HS-5 (cell line): ENCODE data around the gene SPHK1.
"Not testable (repeated sequence)": the region's sequence is repeated elsewhere in the genome, so short reads cannot be mapped to it uniquely, and the experiment has no call there.

Experiments used
- DNase-seq: peaks from one replicate; pipeline ENCODE4 v3.0.0-alpha.2; 2012; ENCODE audit warnings: low read depth

The SPHK1 gene, protein sequence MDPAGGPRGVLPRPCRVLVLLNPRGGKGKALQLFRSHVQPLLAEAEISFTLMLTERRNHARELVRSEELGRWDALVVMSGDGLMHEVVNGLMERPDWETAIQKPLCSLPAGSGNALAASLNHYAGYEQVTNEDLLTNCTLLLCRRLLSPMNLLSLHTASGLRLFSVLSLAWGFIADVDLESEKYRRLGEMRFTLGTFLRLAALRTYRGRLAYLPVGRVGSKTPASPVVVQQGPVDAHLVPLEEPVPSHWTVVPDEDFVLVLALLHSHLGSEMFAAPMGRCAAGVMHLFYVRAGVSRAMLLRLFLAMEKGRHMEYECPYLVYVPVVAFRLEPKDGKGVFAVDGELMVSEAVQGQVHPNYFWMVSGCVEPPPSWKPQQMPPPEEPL

GRCh38 chr17:76384222-76384986 is at the start of gene SPHK1:
Gene SPHK1 (plus strand): TSS chr17:76384609. CDS start chr17:76385645, 1,036 bp downstream.
- DNase-seq = peak; percentile 32

GRCh38 chr17:76335716-76336381 is 48.6 kb upstream of the SPHK1 start:
- no peak for DNase-seq

- DNase-seq = no peak
These were observed 47.5 kb upstream of the SPHK1 start for GRCh38 chr17:76336756-76337412.

GRCh38 chr17:76337413-76337777 is 47.0 kb upstream of the SPHK1 start:
- DNase-seq = no peak

DNA sequence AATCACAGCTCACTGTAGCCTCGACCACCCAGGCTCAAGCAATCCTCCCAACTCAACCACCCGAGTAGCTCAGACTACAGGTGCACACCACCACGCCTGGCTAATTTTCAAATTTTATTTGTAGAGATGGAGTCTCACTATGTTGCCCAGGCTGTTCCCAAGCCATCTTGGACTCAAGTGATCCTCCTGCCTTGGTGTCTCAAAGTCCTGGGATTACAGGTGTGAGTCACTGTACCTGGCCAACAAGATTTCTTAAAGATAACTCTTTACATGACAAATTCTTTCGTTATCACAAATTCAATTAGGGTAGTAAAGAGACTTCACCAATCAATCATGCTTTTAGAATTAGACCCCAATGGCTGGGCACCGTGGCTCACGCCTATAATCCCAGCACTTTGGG is 43.1 kb upstream of the SPHK1 start:
- DNase-seq = no peak

GRCh38 chr17:76343106-76343505 is 41.3 kb upstream of the SPHK1 start:
- no peak for DNase-seq

DNA sequence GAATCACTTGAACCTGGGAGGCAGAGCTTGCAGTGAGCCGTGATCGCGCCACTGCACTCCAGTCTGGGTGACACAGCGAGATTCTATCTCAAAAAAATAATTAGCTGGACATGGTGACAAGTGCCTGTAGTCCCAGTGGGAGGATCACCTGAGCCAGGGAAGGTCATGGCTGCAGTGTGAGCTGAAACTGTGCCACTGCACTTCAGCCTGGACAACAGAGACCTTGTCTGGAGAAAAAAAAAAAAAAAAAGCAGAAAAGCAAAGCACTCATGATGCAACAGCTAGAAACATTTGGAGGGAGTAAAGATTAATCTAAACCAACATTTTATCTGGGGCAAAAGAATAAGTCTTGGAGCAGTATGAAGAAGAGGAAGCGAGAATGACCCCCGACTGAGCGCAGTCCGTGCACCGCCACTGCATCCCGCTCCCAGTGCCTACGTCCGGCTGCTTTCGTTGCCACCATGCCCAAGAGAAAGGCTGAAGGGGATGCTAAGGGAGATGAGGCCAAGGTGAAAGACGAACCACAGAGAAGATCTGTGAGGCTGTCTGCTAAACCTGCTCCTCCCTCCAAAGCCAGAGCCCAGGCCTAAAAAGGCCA is 38.9 kb upstream of the SPHK1 start:
- no peak for DNase-seq

- DNase-seq = not testable (repeated sequence)
These were observed 37.5 kb upstream of the SPHK1 start for GRCh38 chr17:76346936-76347335.

GRCh38 chr17:76350463-76350862 is 33.9 kb upstream of the SPHK1 start:
- DNase-seq = no peak

- DNase-seq = no peak
These were observed 32.8 kb upstream of the SPHK1 start for GRCh38 chr17:76351526-76352071.

- DNase-seq = no peak
These were observed 31.3 kb upstream of the SPHK1 start for GRCh38 chr17:76353004-76353598.

DNA sequence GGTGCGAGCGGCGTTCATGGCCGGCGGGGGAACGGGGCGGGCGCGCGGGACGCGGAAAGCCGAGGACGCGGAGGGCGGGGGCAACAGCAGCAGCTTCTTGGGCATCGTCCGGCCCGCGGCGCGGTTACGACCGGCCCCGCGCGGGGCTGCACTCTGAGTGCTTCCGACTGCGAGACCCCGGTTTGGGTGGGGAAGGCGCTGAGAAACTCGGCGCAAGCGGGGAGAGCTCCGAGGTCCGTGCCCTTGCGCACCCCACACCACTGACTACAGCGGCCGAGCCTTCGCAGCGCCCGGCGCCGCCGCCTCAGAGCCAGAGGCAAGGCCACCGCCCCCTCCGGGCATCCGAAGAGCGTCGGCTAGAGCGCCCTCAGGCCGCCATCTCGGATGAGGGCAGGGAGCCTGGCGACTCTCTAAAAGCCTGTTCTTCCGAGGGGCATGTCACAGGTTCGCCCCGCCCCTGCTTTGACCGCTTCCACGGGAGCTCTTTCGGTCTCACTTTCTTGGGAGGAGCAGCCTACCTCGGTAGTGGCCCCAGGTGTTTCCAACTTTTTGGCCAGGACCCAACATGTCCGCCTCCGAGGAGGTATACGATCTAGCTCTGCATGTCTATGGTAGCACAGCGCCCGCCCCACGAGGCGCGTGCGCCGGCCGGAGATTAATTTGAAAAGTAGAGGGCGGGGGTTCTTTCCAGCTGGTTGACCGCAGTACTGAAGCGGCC is 30.7 kb upstream of the SPHK1 start, which contains the start of gene PRPSAP1:
TSS of gene PRPSAP1 (minus strand) at position 318 of the 718 bp plus-strand sequence. CDS start at position 105, 213 bp downstream.
- DNase-seq = peak; percentile 89

DNA sequence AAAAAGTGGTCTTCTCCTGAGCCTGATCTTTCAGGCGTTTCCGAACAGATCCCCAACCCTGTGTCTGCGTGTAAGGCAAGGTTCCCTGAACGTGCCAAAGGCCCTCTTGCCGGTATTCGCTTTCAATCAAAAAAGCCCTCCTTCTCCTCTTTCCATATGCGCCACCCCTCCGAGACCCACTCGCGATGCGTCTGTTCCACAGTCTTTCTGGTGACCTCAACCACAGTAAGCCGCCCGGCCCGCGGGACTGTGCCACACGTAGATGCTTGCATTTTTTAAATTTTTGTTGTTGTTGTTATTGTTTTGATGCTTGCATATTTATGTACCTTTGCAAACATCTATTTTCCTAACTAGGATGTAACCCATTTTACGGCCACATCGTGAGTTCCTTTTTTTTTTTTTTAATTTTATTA is 30.1 kb upstream of the SPHK1 start:
- DNase-seq = no peak

GRCh38 chr17:76354747-76355310 is 29.6 kb upstream of the SPHK1 start:
- DNase-seq = no peak

DNA sequence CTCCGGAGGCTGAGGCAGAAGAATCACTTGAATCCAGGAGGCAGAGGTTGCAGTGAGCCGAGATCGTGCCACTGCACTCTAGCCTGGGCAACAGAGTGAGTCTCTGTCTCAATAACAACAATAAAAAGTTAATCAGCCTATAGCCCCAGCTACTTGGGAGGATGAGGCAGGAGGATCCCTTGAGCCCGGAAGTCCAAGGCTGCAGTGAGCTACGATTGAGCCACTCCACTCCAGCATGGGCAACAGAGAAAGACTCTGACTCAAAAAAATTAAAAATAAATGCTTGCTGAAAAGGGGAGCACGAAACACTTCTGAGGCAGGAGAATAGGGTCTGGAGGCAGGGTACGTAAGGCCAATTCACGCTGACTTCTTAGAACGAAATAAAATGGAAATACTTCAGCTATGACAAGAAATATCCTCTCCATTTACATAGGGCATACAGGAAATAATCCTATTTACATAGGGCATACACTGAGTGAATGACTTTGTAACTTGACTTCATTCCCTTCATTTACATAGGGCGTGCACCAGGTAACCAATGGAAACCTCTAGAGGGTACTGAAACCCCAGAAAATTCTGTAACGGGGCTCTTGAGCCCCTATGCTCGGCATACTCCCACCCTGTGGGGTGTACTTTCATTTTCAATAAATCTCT is 27.5 kb upstream of the SPHK1 start:
- DNase-seq = no peak

DNA sequence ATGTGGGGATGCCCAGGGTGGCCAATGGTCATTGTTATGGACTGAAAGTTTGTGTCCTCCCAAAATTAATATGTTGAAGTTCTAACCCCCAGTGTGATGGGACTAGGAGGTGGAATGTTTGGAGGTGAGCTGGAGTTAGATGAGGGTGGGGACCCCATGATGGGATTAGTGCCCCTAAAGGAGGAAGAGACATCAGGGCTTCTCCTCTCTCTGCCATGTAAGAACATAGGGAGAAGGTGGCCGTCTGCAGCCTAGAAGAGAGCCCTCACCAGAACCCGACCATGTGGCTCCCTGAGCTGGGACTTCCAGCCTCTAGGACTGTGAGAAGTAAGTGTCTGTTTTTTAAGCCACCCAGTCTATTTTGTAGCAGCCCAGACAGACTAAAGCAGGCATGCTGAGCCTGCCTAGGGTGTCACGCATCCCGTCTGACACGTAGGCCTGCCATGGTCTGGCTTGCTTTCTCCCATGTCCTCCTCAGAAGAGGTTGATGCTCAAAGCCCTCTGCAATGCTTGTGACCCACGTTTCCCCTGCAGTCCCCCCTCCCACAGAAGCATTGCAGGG is 26.7 kb upstream of the SPHK1 start:
- no peak for DNase-seq

GRCh38 chr17:76359375-76359774 is 25.0 kb upstream of the SPHK1 start:
- no peak for DNase-seq

DNA sequence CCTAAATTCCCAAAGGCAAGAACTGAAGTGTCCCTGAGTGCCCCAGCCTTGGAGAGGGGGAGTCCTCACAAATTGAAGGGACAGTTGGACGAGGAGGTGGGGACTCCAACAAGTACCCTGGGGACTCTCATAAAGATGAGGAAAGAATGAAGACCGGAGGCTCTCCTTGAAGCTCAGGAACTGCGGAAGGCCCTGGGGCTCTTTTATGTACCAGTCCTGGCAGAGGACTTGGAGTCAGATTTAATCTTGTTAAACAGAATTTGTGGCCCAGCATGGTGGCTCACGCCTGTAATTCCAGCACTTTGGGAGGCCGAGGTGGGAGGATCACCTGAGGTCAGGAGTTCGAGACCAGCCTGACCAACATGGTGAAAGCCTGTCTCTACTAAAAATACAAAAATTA is 24.6 kb upstream of the SPHK1 start:
- not testable (repeated sequence) for DNase-seq

DNA sequence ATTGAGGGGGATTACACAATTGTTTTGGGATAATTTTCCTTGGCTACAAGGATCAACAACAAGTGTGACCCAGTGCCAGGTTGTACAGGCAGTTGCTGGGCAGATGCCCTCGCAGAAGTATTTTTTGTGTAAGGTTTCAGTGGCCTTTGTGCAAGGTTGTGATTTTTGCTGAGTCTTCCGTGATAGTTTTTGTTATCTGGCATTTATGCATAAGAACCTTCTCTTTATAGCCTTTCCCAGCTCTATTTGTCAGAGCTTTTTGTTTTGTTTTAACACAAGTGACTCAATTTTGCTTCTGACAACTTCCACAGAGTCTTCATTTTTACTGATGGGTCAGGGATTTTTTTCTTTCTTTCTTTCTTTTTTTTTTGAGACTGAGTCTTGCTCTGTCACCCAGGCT is 23.9 kb upstream of the SPHK1 start:
- DNase-seq = no peak
